HepG2 (cell line): ENCODE results near the gene DDX1. TPM values are rescaled to one million over a fixed set of nuclear protein-coding genes. Genes with fewer than 3 reads are reported as not detected.

Source experiments
- ATAC-seq: fragments of 200-7000 bp; cut with Tn5 transposase; 3 replicates; pipeline ENCODE4 v1.9.1; 2020; ENCODE audit warnings: mild to moderate bottlenecking, moderate library complexity
- BruUV-seq: library from RNA; stranded (reverse); fragments of 400-500 nt; replicated peaks from 2 replicates; lab custom pipeline; 2021; lab: Mats Ljungman, UMichigan
- CTCF ChIA-PET: fragments of 300-600 bp; formaldehyde crosslinking; extraction: SDS; loops from one replicate; lab custom pipeline; 2021; ENCODE audit warnings: low total read pairs, inconsistent platforms, low intra/inter-chr PET ratio; lab: Yijun Ruan, JAX
- POLR2A ChIA-PET: fragments of 350-600 bp; sonication (Branson Sonifier 250); formaldehyde crosslinking; loops from one replicate; lab custom pipeline; 2020; ENCODE audit warnings: antibody characterized with exemption, inconsistent platforms; lab: Yijun Ruan, JAX
- DNase-seq: peaks from one replicate; pipeline ENCODE4 v3.0.0-alpha.2; 2015; ENCODE audit warnings: low spot score
- FAIRE-seq: peaks from 3 replicates; lab custom pipeline; 2011; peaks lifted over from hg19 to GRCh38; lab: Jason Lieb, UNC
- H2AFZ ChIP-seq: one replicate; pipeline ENCODE4 v1.6.1; 2011; ENCODE audit warnings: low read length, inconsistent platforms
- H3K27ac ChIP-seq: fragments of 300-600 bp; 3 replicates; pipeline ENCODE4 v1.8.0; 2011; ENCODE audit warnings: mixed run types, mild to moderate bottlenecking, mixed read lengths, low read length, inconsistent platforms; ENCODE audit not compliant: insufficient read depth; ENCODE audit errors: extremely low read length
- H3K27me3 ChIP-seq, 2 experiments: fragments of 200-600 bp in 1 of 2; 2 replicates in 1 of 2; 3 replicates in 1 of 2; pipeline versions ENCODE4 v1.6.0 to v1.8.0; 2011; ENCODE audit warnings: low read length in 2 of 2, mild to moderate bottlenecking in 2 of 2, moderate library complexity in 2 of 2, inconsistent platforms in 1 of 2; ENCODE audit not compliant: insufficient read depth in 2 of 2, control insufficient read depth in 1 of 2
- H3K36me3 ChIP-seq, 2 experiments: fragments of 200-600 bp in 1 of 2; replicated peaks in 1 of 2; 2 replicates in 1 of 2; 3 replicates in 1 of 2; pipeline versions ENCODE4 v1.5.1 to v1.8.0; 2011; ENCODE audit warnings: low read length in 2 of 2, inconsistent platforms in 1 of 2; ENCODE audit not compliant: insufficient read depth in 2 of 2, control insufficient read depth in 1 of 2
- H3K4me1 ChIP-seq: 2 replicates; pipeline ENCODE4 v1.5.1; 2012; ENCODE audit warnings: low read length, inconsistent platforms; ENCODE audit not compliant: insufficient read depth
- H3K4me2 ChIP-seq: 2 replicates; pipeline ENCODE4 v1.6.0; 2011; ENCODE audit warnings: low read depth, low read length, inconsistent platforms
- H3K4me3 ChIP-seq, 3 experiments: fragments of 200-600 bp in 1 of 3; sonication (generic), shearing (Covaris generic) in 1 of 3; replicated peaks in 1 of 3; 2 replicates each; pipeline ENCODE4 v1.5.1; 2011 to 2016; ENCODE audit warnings: low read length in 3 of 3, inconsistent platforms in 2 of 3, low read depth in 2 of 3, mild to moderate bottlenecking in 2 of 3, control low read depth in 1 of 3, mixed read lengths in 1 of 3; ENCODE audit not compliant: insufficient read depth in 1 of 3
- H3K79me2 ChIP-seq: one replicate; pipeline ENCODE4 v1.6.1; 2011; ENCODE audit warnings: low read length, inconsistent platforms; ENCODE audit not compliant: insufficient read depth
- H3K9ac ChIP-seq: 2 replicates; pipeline ENCODE4 v1.6.0; 2011; ENCODE audit warnings: mild to moderate bottlenecking, low read depth, low read length, inconsistent platforms; ENCODE audit not compliant: insufficient read depth
- H3K9me3 ChIP-seq: 2 replicates; pipeline ENCODE4 v1.5.1; 2012; ENCODE audit warnings: mild to moderate bottlenecking, low read length
- H4K20me1 ChIP-seq: 2 replicates; pipeline ENCODE4 v1.6.0; 2011; ENCODE audit warnings: inconsistent platforms, mild to moderate bottlenecking, low read length, moderate library complexity; ENCODE audit not compliant: insufficient read depth
- ARNTL ChIP-seq: sonication (generic); formaldehyde crosslinking; IDR thresholded peaks from 2 replicates; pipeline ENCODE4 v1.4.0; 2020; ENCODE audit warnings: mild to moderate bottlenecking, missing genetic modification reagents
- ATAD3A ChIP-seq: sonication (generic); formaldehyde crosslinking; IDR thresholded peaks from 2 replicates; pipeline ENCODE4 v1.4.0; 2020; ENCODE audit warnings: missing genetic modification reagents
- BRD4 ChIP-seq: sonication (generic); formaldehyde crosslinking; IDR thresholded peaks from 2 replicates; pipeline ENCODE4 v1.4.0; 2020; ENCODE audit warnings: missing genetic modification reagents
- CHCHD3 ChIP-seq: sonication (generic); formaldehyde crosslinking; IDR thresholded peaks from 2 replicates; pipeline ENCODE4 v1.8.0; 2022; ENCODE audit warnings: mild to moderate bottlenecking, missing genetic modification reagents, moderate library complexity
- CREB1 ChIP-seq, 2 experiments: fragments of 450-650 bp in 1 of 2; IDR thresholded peaks; 2 replicates each; pipeline ENCODE4 v1.6.1; 2016 to 2017; ENCODE audit warnings: control low read depth in 1 of 2, mild to moderate bottlenecking in 1 of 2, missing compliant biosample characterization in 1 of 2, missing genetic modification characterization in 1 of 2
- GABPB1 ChIP-seq: IDR thresholded peaks from 2 replicates; pipeline ENCODE4 v1.6.1; 2016; ENCODE audit warnings: mild to moderate bottlenecking, missing genetic modification reagents, moderate library complexity, missing compliant biosample characterization
- GLI4 ChIP-seq: sonication (generic); formaldehyde crosslinking; IDR thresholded peaks from 2 replicates; pipeline ENCODE4 v1.5.1; 2020; ENCODE audit warnings: missing genetic modification reagents, mild to moderate bottlenecking, moderate library complexity, borderline replicate concordance
- HOXA7 ChIP-seq: sonication (generic); formaldehyde crosslinking; IDR thresholded peaks from 2 replicates; pipeline ENCODE4 v1.8.1; 2022; ENCODE audit warnings: mild to moderate bottlenecking, missing genetic modification reagents, moderate library complexity
- KLF13 ChIP-seq: sonication (generic); formaldehyde crosslinking; IDR thresholded peaks from 2 replicates; pipeline ENCODE4 v1.4.0; 2020; ENCODE audit warnings: mild to moderate bottlenecking, missing genetic modification reagents
- SETDB1 ChIP-seq: sonication (generic); formaldehyde crosslinking; IDR thresholded peaks from 2 replicates; pipeline ENCODE4 v1.5.1; 2020; ENCODE audit warnings: missing genetic modification reagents, mild to moderate bottlenecking, borderline replicate concordance
- SUZ12 ChIP-seq: fragments of 150-350 bp; IDR thresholded peaks from 2 replicates; pipeline ENCODE4 v1.6.1; 2014; ENCODE audit warnings: low read depth, low read length
- ZNF335 ChIP-seq: sonication (generic); formaldehyde crosslinking; IDR thresholded peaks from 2 replicates; pipeline ENCODE4 v1.4.0; 2020; ENCODE audit warnings: missing genetic modification reagents
- ZNF33B ChIP-seq: sonication (generic); formaldehyde crosslinking; IDR thresholded peaks from 2 replicates; pipeline ENCODE4 v1.5.1; 2020; ENCODE audit warnings: mild to moderate bottlenecking, missing genetic modification reagents
- ZNF432 ChIP-seq: sonication (generic); formaldehyde crosslinking; IDR thresholded peaks from 2 replicates; pipeline ENCODE4 v1.5.0; 2020; ENCODE audit warnings: missing genetic modification reagents, mild to moderate bottlenecking, borderline replicate concordance
- ZNF773 ChIP-seq: sonication (generic); formaldehyde crosslinking; IDR thresholded peaks from 2 replicates; pipeline ENCODE4 v1.4.0; 2020; ENCODE audit warnings: missing genetic modification reagents, borderline replicate concordance
- ZNF839 ChIP-seq: sonication (generic); formaldehyde crosslinking; IDR thresholded peaks from 2 replicates; pipeline ENCODE4 v1.4.0; 2020; ENCODE audit warnings: missing genetic modification reagents, mild to moderate bottlenecking, borderline replicate concordance
- WGBS: methylation state at CpG from one replicate; pipeline ENCODE4 v1.1.6; 2017; ENCODE audit warnings: low lambda C conversion rate; 5-methylcytosine and 5-hydroxymethylcytosine counted together
- in situ Hi-C: cut with HindIII; loops from 2 replicates; pipeline ENCODE4 v1.10.0; 2017; ENCODE audit warnings: low pct_unique_long_range_greater_than_20kb; ENCODE audit not compliant: extremely low pct_ligation_motif_present
- intact Hi-C: fragments of 100-400 bp; cut with micrococcal nuclease; formaldehyde crosslinking; loops from one replicate; pipeline ENCODE4 v1.10.0; 2022; ENCODE audit not compliant: unreplicated experiment
- polyA plus RNA-seq, 8 experiments: library from polyadenylated mRNA; depleted of rRNA in 3 of 8; stranded (reverse) in 7 of 8; unstranded in 1 of 8; fragments of >200 nt; fragmentation: Illumina TruSeq in 4 of 8; extraction: Trizol in 4 of 8; gene quantifications; 2 replicates each; pipeline versions ENCODE4 v1.2.1 to v1.2.3, GENCODE V29; 2011 to 2016; ENCODE audit warnings: low read depth in 4 of 8, missing spikeins in 1 of 8, mixed read lengths in 1 of 8; ENCODE audit not compliant: insufficient read depth in 1 of 8
- total RNA-seq, 5 experiments: library from RNA; depleted of rRNA; stranded (reverse); fragments of >200 nt; fragmentation: Illumina TruSeq; extraction: Trizol; gene quantifications; 2 replicates each; pipeline ENCODE4 v1.2.3, GENCODE V29; 2016; ENCODE audit warnings: low read depth in 1 of 5
- TF ChIP-seq, protein P1 (sequence below): sonication (generic); formaldehyde crosslinking; IDR thresholded peaks from 2 replicates; pipeline ENCODE4 v1.4.0; 2020; ENCODE audit warnings: missing genetic modification reagents
- TF ChIP-seq, protein P2 (sequence below), 2 experiments: sonication (generic) in 1 of 2; formaldehyde crosslinking in 1 of 2; IDR thresholded peaks; 2 replicates each; pipeline versions ENCODE4 v1.4.0 to v1.6.1; 2018 to 2020; ENCODE audit warnings: missing genetic modification reagents in 2 of 2, borderline replicate concordance in 1 of 2, low read depth in 1 of 2, mild to moderate bottlenecking in 1 of 2, missing biosample characterization in 1 of 2
- TF ChIP-seq, protein P3 (sequence below): sonication (generic); formaldehyde crosslinking; conservative IDR thresholded peaks from 2 replicates; pipeline ENCODE4 v1.8.0; 2022; ENCODE audit warnings: missing genetic modification reagents

Gene DDX1
- total and polyA plus RNA-seq, 2 of the 13 experiments (the other 11 are each of a cell fraction or from before 2014, with no cell fraction given): 81.6 to 130 TPM

DNA sequence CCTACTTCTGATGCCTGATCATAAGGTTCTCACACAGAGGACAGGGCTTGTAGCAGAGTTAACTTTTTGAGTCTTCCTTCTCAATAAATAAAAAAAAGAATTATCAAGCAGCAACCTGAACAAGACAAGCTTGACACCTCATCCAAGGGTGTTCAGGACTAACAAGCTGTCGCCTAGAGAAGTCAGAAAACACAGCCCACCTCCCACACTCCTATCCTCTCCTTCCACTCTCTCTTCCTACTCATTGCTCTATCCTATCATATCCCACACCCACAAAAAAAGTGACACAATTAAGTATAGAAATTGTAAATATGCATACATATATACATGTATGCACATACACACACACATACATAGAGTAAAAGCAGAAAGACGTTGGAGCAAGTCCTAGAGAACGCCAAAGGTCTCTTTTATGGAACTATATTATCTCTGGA lies 35.9 kb upstream of the DDX1 start:
- DNase-seq: no peak

More for the DNA sequence above, 35.9 kb upstream of the DDX1 start:
- no peak overlapping the region for H3K4me3 ChIP-seq
- H3K4me2 ChIP-seq: no peak overlapping the region
- ChIA-PET CTCF (no interaction called here), POLR2A (no interaction called here)
- FAIRE-seq (no peak), ATAC-seq (no peak)
- TF ChIP-seq ZNF335 (CRISPR knock-in tag) (no peak), GABPB1 (no peak), SUZ12 (no peak), CHCHD3 (CRISPR knock-in tag) (no peak), HOXA7 (no peak), ZNF839 (no peak), BRD4 (CRISPR knock-in tag) (no peak), ARNTL (CRISPR knock-in tag) (no peak), ZNF773 (no peak), CREB1 (IDR thresholded peaks at IDR 0.05) (no peak), CREB1 (CRISPR knock-in tag; IDR thresholded peaks at IDR 0.05) (no peak), ZNF432 (no peak), ZNF33B (no peak), KLF13 (CRISPR knock-in tag) (no peak), GLI4 (CRISPR knock-in tag) (no peak), SETDB1 (CRISPR knock-in tag) (no peak), ATAD3A (no peak)
- TF ChIP-seq, protein P1, sequence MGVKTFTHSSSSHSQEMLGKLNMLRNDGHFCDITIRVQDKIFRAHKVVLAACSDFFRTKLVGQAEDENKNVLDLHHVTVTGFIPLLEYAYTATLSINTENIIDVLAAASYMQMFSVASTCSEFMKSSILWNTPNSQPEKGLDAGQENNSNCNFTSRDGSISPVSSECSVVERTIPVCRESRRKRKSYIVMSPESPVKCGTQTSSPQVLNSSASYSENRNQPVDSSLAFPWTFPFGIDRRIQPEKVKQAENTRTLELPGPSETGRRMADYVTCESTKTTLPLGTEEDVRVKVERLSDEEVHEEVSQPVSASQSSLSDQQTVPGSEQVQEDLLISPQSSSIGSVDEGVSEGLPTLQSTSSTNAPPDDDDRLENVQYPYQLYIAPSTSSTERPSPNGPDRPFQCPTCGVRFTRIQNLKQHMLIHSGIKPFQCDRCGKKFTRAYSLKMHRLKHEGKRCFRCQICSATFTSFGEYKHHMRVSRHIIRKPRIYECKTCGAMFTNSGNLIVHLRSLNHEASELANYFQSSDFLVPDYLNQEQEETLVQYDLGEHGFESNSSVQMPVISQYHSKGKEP (CRISPR knock-in tag): no peak
- TF ChIP-seq, protein P2, sequence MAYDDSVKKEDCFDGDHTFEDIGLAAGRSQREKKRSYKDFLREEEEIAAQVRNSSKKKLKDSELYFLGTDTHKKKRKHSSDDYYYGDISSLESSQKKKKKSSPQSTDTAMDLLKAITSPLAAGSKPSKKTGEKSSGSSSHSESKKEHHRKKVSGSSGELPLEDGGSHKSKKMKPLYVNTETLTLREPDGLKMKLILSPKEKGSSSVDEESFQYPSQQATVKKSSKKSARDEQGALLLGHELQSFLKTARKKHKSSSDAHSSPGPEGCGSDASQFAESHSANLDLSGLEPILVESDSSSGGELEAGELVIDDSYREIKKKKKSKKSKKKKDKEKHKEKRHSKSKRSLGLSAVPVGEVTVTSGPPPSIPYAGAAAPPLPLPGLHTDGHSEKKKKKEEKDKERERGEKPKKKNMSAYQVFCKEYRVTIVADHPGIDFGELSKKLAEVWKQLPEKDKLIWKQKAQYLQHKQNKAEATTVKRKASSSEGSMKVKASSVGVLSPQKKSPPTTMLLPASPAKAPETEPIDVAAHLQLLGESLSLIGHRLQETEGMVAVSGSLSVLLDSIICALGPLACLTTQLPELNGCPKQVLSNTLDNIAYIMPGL (CRISPR knock-in tag; IDR thresholded peaks at IDR 0.05; ENCODE audit: borderline replicate concordance in 1 of 2, low read depth in 1 of 2): no peak
- TF ChIP-seq, protein P3, sequence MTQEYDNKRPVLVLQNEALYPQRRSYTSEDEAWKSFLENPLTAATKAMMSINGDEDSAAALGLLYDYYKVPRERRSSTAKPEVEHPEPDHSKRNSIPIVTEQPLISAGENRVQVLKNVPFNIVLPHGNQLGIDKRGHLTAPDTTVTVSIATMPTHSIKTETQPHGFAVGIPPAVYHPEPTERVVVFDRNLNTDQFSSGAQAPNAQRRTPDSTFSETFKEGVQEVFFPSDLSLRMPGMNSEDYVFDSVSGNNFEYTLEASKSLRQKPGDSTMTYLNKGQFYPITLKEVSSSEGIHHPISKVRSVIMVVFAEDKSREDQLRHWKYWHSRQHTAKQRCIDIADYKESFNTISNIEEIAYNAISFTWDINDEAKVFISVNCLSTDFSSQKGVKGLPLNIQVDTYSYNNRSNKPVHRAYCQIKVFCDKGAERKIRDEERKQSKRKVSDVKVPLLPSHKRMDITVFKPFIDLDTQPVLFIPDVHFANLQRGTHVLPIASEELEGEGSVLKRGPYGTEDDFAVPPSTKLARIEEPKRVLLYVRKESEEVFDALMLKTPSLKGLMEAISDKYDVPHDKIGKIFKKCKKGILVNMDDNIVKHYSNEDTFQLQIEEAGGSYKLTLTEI (CRISPR knock-in tag): no peak
- no peak overlapping the region for H3K9ac ChIP-seq
- H3K9me3 ChIP-seq: no peaks in the 10 kb centered on the region
- peaks cover 45% of the 10 kb centered on the region for H3K79me2 ChIP-seq
- intact Hi-C loops: no loop called here
- no peaks in the 10 kb centered on the region; a peak in 1 of 5 replicates for H3K27me3 ChIP-seq
- H3K36me3 ChIP-seq: peaks cover 3 to 18% of the 10 kb centered on the region in 2 experiments
- BruUV-seq: no TSS peak
- WGBS: 95% methylated on average over 3 of the region's 3 CpGs
- no peaks in the 10 kb centered on the region for H4K20me1 ChIP-seq
- no peak overlapping the region for H3K27ac ChIP-seq
- peaks cover 27% of the 10 kb centered on the region for H3K4me1 ChIP-seq
- in situ Hi-C loops: no loop called here
- no peak overlapping the region for H2AFZ ChIP-seq
